HG03342 (cell line): ENCODE data around the gene HOXA13.

Experiments used
- ATAC-seq: cut with Tn5 transposase; IDR thresholded peaks from one replicate; pipeline ENCODE4 v1.9.1; 2021; ENCODE audit warnings: mild to moderate bottlenecking, moderate library complexity; ENCODE audit not compliant: unreplicated experiment

The HOXA13 gene

DNA sequence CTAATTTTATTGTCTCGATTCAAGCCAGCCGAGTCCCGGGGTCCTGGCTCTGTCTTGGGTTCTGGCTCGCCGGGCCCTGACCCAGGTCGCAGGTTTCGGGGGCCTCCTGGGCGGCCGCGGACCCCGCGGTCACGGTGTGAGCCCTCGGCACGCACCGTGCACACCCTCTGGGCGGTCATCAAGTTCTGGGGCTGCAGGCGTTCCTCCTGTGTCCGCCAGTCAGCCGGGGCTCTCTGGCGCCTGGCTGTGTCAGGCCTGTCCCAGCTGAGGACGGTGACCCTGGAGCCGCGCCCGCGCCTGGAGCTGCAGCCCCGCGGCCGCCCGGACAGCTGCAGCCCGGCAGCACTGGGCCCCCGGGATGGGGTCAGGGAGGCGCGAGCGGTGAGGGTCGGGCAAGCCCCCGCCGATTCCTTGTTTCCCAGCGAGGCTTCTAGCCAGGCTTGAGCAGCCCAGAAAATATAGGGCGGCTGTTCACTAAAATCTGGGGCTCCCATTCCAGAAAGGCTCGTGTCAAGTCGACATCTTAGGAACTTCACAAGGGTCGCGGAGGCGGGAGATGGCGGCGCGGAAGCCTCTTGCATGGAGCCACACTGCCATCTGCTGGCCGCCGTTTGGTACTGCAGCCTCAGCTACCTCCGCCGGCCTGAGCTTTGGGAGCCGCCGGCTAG, 39.2 kb downstream of the HOXA13 start:
- peak; percentile 44 for ATAC-seq

DNA sequence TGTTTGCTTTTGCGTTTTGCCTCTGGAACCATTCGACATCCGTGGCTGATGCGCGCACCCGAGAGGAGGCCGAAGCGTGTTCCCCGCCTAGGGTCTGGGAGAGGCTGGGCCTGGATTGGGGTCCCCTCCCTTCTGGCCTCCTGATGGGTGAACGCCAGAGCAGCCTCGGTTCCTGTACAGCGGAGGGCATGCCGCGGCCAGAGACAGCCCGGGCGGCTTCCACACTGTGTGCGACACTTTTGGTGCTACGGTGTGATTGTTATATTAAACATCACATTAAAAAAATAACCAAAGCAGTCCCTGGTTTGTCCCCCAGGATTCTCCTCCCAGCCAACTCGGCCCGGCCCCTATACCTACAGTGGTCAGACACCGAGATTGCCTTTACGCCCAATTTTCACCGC, 39.7 kb downstream of the HOXA13 start:
- ATAC-seq: no peak

DNA sequence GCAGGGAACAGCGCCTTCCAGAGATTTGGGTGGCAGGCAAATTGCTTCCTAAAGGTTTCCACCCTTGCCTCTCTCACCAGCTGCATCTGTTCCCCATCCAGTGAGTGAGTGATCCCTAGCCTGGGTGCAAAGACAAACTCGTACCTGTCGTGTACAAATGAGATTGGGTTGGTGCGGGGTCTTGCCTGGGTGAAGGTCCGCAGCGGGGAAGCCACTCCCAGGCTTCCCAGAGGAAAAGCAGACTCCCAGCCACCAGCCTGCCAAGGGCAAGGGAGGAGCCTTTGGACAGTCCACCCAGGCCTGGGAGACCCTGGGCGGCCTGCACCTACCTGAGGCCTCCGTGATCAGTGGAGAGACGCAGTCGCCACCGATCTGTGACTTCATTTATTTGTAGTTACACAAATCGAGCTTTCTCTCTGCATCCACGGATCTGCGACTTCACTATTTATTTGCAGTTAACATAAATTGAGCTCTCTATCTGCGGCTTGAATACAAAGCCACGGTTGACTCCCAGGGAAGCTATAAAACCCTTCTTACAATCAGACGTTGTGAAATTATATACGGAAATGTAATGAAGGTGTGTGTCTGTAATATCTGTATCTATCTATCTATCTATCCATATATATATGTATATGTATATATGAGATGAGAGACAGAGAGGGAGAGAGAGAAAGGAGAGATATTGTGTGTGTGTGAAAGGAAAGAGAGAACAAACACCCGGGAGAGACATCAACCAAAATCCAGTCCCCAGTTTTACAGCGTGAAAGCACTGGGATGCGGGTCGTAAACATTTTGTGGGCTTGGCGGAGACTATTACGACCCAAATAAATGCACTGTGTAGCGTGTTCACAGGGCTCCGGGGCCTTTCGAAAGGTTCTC, 40.4 kb downstream of the HOXA13 start:
- ATAC-seq: no peak

DNA sequence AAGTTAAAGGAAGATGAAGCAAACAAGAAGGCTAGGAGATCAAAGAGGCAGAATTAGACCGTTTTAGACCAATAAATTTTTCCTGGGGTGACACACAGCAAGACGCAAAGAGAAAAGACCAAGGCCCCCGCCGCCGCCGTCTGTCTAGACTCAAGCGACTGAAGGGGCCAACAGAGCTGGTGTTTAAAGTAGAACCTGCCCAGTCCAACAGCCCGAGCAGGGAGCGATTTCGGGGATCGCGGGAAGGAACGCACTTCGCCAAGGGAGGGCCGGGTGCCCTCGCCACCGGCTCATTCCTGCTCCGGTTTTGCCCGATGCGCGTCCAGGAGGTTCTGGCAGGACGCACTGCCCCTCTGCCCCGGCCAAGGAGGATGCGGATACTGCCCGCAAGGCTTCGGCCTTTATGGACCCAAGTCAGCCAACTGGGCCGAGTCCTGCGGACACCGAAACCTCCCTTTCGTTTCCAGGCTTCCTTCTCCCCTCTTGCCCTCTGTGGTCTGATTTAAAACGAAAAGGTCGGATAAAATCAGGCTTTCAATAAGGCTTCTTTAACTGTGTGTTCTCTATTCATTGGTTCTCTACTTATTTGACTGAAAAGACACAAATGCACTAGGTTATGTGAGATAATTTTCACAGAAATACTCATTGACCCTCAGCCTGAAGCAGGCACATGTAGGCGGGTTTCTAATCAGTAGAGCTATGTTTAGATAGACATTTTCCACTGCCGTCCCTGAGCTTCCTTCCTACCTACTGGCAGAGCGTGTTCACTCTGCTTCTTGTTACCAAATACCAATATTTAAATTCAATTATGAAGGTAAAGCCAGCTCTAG, 41.2 kb downstream of the HOXA13 start:
- ATAC-seq: no peak

DNA sequence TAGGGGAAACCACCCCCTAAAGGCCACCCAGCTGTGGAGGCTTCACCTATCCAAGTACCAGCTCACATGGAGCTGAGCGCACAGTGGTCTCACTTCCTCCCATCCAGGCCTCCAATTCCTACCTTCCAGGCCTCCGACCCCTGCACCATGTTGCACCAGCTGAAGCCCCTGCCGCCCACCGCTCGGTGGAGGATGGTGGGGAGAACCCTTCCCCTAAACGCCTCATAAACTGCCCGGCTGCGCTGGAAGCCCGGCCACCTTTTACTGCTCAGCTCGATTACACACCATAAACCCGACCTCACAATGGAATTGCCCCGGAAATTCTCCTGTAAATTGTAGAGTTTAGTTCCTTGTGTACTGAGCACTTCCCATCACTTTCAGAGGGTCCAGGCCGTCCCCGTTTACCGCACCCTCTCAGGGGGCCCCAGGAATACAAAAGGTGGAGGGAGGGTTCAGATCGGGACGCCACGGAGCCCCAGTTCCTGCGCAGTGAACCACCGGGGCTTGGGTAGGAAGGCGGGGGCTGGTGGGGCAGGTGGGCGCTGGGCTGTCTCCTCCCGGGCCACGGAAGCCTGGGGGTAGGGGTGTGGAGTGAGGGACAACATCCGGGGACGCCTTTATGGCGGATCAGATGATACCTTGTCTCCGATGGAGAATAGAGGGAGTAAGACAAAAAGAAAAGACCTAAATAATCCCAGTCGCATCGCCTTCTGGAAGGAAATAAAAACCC, 42.0 kb downstream of the HOXA13 start:
- no peak for ATAC-seq

DNA sequence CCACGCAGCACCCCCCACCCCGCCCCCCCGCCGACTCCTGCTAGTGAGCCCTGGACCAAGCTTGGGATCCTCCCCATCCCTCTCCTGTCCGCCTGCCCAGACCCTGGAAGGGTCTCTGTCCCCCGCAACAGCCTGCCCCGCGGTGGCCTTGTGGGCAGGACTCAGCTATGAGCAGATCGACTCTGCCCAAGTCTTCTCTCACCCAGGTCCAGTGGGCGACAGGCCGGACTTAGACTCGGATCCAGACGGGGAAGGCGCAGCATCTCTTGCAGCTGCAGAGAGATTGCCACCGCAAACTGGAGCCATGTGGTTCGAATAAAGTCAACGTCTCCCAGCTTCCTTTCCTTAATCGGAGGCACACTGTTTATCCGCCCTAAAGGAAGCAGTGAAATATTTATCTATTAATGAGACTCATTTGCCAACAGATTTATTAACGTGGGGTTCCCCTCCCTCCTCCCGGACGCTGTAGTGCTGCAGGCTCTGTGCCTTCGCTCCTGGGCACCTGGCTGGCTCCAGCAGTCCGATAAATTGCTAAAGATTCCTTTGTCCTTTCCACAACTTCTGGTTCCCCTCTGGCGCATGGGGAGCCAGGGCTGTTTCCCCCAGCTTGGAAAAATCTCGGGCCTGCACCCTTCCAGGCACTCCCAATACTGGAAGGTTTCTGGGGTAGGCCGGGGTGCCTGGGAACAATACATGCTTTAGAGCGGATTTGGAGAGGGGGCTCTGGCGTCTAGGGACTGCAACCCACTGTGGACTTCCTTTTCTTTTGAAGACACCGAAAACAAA, 42.8 kb downstream of the HOXA13 start:
- ATAC-seq: no peak

DNA sequence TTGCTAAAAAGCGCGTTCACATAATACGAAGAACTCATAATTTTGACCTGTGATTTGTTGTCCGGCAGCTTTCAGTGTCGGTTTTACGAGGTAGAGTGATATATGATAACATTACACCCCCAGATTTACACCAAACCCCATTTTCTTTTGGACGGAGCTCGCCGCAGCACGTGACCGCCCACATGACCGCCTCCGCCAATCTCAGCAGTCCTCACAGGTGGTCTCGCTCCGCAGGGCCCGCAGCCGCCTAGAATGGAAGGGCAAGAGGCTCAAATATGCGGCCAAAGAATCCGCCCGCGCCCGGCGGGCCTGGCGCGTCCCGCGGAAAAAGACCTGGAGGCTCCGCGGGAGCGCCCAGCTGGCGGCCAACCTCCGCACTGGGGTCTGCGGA, 43.4 kb downstream of the HOXA13 start, which contains the start of gene HOXA7:
HOXA7 (minus strand) TSS at position 168 of the 391 bp plus-strand sequence; CDS start at position 38, 130 bp downstream.
- no peak for ATAC-seq

DNA sequence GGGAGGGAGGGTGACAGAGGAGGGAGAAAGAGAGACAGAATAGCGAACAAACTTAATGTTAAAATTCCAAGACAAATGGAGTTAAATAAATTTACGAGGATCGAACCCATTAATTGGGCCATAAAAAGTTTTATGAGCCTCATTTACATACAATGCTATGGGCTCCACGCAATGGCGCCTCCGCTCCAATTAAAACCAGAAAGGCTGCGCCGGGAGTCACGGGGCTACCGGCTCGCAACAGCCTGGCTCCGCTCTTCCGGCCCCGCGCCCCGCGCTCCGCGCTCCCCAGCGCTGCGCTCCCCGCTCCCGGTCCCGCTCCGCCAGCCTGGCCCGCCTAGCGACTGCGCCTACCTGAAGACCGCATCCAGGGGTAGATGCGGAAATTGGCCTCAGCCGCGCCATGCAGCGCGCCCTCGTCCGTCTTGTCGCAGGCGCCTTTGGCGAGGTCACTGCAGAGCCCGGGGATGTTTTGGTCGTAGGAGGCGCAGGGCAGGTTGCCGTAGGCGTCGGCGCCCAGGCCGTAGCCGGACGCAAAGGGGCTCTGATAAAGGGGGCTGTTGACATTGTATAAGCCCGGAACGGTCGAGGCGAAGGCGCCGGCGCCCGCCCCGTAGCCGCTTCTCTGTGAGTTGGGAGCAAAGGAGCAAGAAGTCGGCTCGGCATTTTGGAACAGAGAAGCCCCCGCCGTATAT, 43.9 kb downstream of the HOXA13 start:
- ATAC-seq: no peak

DNA sequence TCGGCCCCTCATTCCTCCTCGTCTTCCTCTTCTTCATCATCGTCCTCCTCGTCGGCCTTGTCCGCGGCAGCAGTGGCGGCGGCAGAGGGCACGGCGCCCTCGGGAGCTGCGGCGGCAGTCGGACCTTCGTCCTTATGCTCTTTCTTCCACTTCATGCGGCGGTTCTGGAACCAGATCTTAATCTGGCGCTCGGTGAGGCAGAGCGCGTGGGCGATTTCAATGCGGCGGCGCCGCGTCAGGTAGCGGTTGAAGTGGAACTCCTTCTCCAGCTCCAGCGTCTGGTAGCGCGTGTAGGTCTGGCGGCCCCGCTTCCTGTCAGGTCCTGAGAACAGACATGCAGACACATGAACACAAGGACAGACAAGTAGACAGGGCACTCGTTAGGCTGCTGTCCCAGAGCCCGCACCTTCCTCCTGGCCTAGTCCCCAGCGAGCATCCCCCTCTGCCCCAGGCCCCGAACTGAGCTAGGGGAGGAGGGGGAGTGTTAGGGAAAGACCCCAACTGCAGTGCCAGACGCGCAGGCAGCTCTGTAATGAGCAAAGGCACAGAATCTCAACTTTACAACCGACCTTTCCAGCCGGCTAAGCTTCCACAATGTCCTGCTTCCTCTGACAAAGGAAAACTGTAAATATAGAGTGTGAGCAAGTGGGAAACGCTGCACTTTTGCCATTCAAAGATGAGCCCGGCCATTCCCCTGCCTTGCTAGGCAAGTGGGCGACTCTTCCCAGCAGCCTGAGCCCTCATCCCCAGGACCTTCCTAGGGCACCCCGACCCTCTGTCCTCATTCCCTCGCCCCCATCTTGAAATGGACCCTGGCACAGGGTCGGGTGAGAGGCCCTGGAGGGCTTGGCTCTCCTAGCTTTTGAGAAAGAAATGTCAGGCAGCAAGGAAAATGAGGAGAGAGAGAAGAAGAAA, 44.7 kb downstream of the HOXA13 start:
- ATAC-seq: no peak

DNA sequence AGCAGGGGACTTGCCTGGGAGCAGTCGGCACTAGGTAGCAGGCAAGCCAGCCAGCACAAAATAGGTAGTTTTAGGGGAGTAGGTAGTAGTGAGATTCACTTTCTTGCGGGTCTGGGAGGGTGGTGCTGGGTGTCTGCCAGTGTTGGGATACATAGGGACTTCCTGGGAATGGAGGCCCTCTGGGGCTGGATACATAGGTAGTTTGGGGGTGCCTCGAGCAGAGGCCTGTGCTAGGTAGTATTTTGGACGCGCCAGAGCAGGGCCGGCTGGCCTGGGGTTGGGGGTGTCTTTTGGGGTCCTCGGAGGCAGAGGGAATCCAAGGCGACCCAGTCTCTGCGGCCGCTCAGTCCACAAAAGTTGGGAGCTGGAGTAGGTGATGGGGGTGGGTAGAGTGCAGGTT, 45.5 kb downstream of the HOXA13 start:
- no peak for ATAC-seq

DNA sequence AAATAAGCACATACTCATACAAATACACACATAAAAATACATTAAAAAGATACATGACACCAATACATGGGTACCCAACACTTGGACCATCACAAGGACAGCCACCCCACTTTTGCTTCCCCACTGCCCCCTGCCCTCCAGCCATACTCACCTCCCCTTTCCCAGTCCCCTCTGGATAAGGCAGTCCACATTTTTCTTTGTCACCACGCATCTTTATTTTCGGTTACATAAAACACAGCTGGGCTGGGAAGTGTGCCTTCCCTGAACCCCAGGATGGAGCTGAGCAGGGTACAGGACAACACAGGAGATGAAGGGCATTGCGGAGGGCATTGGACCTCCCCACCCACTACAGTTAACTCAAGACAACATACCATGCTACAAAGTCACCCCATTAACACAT, 46.4 kb downstream of the HOXA13 start:
- ATAC-seq: no peak

DNA sequence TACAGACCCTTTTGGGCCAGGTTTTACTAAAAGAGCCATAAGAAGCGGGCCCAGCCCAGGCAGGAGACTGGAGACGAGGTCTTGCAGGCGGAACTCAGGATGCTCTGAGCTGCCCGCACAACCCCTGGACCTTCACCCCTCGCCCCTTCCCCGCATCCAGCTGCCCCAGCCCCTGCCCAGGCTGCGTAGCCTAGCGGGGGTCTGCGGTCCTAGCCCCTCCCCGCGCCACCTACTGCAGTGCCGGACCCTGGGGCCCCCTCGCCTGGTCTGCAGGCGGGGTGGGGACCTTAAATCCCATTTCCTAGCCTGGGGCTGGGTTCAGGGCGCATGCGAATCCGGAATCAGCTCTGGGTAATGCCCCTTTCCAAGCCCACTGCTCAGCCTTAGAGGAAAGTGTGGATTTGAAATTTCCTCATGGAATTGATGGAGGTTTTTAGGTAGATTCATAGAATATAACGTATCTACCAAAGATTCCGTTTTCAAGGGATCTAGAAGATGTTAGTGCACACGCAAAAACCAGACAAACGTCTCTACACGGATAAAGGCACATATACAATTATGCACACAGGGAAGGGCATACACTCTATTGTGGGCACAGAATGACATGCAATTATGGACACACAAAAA, 47.0 kb downstream of the HOXA13 start:
- ATAC-seq: no peak

DNA sequence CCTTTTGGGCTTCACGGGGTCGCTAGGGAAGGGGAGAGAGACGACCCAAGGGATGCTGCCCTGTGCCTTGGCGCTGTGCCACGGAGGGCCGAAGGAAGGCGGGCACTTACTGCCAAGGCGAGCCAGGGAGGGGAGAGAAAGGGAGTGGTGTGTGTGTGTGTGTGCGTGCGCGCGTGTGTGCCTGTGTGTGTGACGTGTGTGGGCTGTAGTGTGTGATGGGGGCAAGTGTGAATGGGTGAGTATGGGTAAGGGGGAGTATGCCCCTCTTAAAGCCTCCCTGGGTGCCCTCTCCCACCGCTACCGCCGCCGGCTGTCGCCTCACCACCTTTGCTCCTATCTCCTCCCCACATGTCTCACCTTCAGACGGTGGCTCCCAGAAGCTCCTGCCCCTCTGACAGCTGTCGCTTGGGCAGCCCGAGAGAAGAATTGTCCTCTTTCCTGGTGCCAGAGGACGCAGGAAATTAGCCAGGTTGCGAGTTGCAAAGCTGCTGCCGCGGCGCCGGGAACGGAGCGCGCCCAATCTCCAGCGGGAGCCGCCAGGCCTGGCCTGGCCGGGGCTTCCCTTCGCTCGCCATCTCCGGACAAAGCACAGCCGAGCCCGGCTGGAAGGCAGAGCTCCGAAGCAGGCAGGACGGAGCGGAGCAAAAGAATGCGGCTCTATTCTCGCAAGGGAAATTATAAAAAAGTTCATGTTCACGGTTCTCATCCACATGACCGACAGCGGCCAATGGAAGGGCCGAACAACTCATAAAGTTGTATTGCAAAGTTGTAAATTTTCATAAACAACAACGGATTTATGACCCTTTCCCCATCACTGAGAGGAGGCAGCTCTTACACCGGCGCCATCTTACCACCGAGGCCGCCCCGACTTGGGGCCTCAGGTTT, 47.7 kb downstream of the HOXA13 start, which contains the start of gene HOXA3:
HOXA3 (minus strand) TSS at position 653 of the 885 bp plus-strand sequence. CDS start 41,943 bp downstream, outside the sequence.
- no peak for ATAC-seq

DNA sequence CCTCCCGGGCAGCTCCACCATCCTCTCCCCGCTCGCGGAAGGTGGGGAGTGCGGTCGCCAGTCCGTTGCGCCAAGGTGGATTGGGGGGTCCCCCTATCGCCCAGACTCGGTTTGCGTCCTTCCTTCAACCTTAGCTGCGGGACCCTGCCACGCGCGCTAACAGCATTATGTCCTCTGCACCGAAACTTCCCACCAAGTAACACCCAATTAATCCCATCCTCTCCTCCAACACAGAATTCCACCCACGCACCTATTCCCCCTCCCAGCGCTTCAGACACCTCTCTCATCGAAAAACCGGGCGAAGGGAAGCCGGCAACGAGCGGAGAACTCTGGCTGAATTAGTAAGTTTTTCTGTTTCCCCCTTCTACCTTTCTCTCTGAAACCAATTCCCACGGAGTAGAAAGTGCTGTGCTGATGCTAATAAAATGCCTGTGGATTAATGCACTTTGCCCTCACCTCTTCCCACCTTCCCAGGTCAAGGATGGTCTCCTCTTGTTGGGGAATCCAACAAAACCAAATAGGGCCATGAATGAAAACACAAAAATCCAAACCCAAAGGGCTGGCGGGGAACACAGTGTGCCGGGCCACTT, 48.5 kb downstream of the HOXA13 start:
- no peak for ATAC-seq

DNA sequence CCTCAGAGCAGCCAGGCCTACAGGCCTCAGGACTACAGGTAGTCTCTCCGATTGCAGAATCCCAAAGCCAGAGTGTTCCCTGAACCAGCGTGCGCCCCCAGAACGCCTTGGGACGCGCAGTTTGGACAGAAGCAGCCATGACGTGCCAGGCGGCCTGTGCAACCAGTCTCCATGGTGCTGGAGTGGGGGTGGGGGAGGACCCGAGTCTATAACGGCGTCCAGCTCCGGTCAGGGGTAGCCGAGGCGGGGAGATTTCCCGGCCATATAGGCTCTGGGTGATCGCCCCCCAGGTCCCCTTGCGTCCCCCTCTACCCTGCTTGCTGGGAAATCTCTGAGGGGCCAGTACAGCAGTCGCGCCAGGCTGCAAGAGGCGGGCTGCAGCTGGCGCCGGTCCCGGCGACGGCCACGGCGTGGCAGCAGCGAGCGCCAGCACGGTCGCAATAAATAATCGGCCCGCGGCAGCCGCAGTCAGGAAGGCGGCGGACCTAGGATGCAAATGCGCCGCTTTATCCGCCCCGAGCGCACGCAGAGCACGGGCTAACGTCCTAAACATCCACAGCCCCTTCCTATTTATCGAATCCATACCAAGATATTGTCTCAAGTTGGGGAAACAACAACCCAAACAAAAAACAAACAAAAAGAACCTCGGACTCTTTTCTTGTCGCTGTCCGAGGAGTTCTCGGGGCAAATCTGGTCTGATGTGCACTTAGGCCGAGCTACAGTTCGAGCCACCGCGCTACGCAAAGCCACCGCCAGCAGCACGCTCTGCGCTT, 49.1 kb downstream of the HOXA13 start:
- ATAC-seq: peak; percentile 71
